ENCODE data around the gene TRIP4. TPM values are rescaled to one million over a fixed set of nuclear protein-coding genes. Genes with fewer than 3 reads are reported as not detected.

Gene TRIP4
- total and polyA plus RNA-seq, 2 of the 8 experiments (the other 6 are each of a cell fraction or from before 2014, with no cell fraction given), result 6.2 to 18.9 TPM

GRCh38 chr15:64369078-64369607 lies 18.5 kb upstream of the TRIP4 start (continued):
- TF ChIP-seq CHD7 (IDR thresholded peaks at IDR 0.05; ENCODE audit: insufficient replicate concordance, low read length) (no peak), TBP (IDR thresholded peaks at IDR 0.05; ENCODE audit: low read depth, low read length) (no peak), POU5F1 (IDR thresholded peaks at IDR 0.05; ENCODE audit: low read depth, low read length) (no peak), YY1 (IDR thresholded peaks at IDR 0.05; ENCODE audit: low read depth, low read length) (no peak)
